Skeletal muscle satellite cell (primary cell): ENCODE results near the gene KCNIP1.

Source experiments
- H3K27me3 ChIP-seq: 2 replicates; pipeline ENCODE4 v1.7.0; 2013; ENCODE audit warnings: low read length; ENCODE audit not compliant: control insufficient read depth, insufficient read depth
- H3K36me3 ChIP-seq: 2 replicates; pipeline ENCODE4 v1.7.0; 2013; ENCODE audit warnings: mild to moderate bottlenecking, control low read depth, low read length; ENCODE audit not compliant: insufficient read depth
- H3K4me1 ChIP-seq: 2 replicates; pipeline ENCODE4 v1.7.0; 2013; ENCODE audit warnings: low read length; ENCODE audit not compliant: control insufficient read depth, insufficient read depth
- H3K4me2 ChIP-seq: 2 replicates; pipeline ENCODE4 v1.7.0; 2013; ENCODE audit warnings: mild to moderate bottlenecking, low read length
- H3K4me3 ChIP-seq: 2 replicates; pipeline ENCODE4 v1.7.0; 2013; ENCODE audit warnings: low read length
- H3K9ac ChIP-seq: 2 replicates; pipeline ENCODE4 v1.7.0; 2013; ENCODE audit warnings: mild to moderate bottlenecking, low read depth, low read length, moderate library complexity
- H3K9me3 ChIP-seq: replicated peaks from 2 replicates; pipeline ENCODE4 v1.7.0; 2013; ENCODE audit warnings: mild to moderate bottlenecking, control low read depth, low read length

The KCNIP1 gene

DNA sequence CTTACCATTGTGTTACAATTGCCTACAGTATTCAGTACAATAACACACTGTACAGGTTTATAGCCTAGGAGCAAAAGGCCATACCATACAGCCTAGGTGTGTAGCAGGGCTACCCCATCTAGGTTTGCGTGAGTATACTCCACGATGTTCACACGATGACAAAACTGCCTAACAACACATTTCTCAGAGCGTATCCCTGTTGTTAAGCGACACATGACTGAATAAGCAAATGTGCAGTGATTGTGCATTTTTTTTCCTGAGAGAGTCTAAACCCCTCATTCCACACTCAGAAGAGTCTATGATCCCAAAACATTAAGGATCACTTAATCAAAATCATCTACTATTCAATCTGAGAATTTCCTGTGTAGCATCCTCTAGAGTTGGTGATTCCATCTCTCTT is 211.3 kb downstream of the KCNIP1 start:
- Histone ChIP-seq H3K4me2 (no peak overlapping the region), H3K4me3 (no peak overlapping the region), H3K4me1 (no peaks in the 10 kb centered on the region), H3K9me3 (no peaks in the 10 kb centered on the region), H3K36me3 (no peaks in the 10 kb centered on the region), H3K9ac (no peak overlapping the region), H3K27me3 (peaks cover 8% of the 10 kb centered on the region)

DNA sequence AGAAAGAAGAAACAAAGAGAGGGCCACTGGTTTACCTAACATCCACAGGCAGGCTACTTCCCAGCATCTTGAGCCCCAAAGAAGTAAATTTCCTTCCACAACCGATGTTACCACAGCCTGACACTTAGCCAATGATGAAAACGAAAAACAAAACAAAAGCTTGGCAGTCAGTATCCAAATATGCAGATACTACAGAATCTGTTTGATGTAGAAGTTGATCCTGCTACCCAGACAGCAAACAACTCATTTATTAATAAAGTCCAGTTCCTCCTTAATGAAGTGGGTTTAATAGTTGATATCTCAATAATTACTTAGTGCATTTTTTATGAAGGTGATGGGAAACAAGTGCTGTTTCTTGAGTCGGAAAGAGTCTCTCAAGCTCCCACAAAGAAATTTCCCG is 212.6 kb downstream of the KCNIP1 start:
- H3K9ac ChIP-seq = no peak overlapping the region
- no peaks in the 10 kb centered on the region for H3K4me1 ChIP-seq
- no peaks in the 10 kb centered on the region for H3K36me3 ChIP-seq
- H3K4me2 ChIP-seq = no peak overlapping the region
- H3K27me3 ChIP-seq = peaks cover 18% of the 10 kb centered on the region
- no peak overlapping the region for H3K4me3 ChIP-seq
- H3K9me3 ChIP-seq = no peaks in the 10 kb centered on the region

DNA sequence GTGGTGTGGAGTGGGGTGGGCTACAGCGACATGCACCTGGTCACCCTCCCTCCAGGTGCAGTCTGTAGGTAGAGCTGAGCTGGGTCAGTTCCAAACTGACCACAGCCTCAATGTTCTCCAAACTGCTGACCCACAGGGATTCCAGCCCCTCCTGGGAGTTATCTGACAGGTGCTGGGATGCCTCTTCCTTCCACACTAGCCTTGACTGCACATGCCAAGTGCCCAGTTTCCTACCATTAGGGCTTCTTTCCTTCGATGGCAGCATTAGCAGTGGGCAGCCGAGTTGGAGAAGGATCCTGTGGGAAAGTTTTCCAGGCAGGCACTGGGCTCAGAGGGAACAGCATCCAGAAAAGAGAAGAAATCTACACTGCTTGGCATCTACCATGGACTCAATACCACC is 215.7 kb downstream of the KCNIP1 start:
- no peaks in the 10 kb centered on the region for H3K9me3 ChIP-seq
- H3K9ac ChIP-seq = no peak overlapping the region
- H3K36me3 ChIP-seq = no peaks in the 10 kb centered on the region
- peaks cover 22% of the 10 kb centered on the region for H3K27me3 ChIP-seq
- H3K4me1 ChIP-seq = no peaks in the 10 kb centered on the region
- no peak overlapping the region for H3K4me3 ChIP-seq
- H3K4me2 ChIP-seq = no peak overlapping the region

DNA sequence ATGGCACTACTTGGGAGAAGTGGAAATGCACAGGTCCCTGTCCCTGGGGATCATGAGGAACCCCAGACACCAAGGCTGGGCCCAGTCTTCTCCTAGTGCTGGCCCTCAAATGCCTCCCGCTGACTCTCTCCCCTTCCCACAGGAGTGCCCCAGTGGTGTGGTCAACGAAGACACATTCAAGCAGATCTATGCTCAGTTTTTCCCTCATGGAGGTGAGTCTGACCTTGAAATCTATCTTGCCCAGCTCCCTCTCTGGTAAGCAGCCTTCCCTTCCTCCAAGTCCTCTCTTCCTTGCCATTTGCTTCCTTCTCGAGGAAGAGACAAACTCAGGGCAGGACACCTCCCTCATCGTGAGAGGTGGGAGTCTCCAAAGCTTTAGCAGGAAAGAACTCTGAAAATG is 216.4 kb downstream of the KCNIP1 start:
- no peak overlapping the region for H3K4me2 ChIP-seq
- no peaks in the 10 kb centered on the region for H3K4me1 ChIP-seq
- H3K9ac ChIP-seq = no peak overlapping the region
- no peaks in the 10 kb centered on the region for H3K36me3 ChIP-seq
- no peak overlapping the region for H3K4me3 ChIP-seq
- H3K9me3 ChIP-seq = no peaks in the 10 kb centered on the region
- peaks cover 22% of the 10 kb centered on the region for H3K27me3 ChIP-seq

DNA sequence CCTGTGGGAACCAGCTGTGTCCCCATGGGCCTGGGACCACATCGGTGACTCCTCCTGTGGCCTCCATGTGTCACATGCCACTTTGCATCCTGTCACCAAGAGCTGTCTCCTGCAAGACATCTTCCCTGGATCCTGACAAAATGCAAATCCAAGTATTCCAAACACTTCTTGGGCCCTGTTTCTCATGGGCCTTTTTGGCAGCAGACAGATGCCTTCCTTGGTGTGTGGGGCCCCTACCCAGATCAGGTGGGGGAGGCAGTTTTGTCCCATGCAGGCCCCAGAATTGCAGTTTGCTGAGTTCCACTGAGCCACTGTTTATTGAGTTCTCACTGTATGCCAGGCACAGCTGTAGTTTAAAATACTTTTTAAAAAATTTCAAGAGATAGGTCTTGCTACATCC is 217.2 kb downstream of the KCNIP1 start:
- Histone ChIP-seq H3K4me3 (no peak overlapping the region), H3K4me1 (no peaks in the 10 kb centered on the region), H3K4me2 (no peak overlapping the region), H3K9ac (no peak overlapping the region), H3K9me3 (no peaks in the 10 kb centered on the region), H3K27me3 (peaks cover 22% of the 10 kb centered on the region), H3K36me3 (no peaks in the 10 kb centered on the region)

DNA sequence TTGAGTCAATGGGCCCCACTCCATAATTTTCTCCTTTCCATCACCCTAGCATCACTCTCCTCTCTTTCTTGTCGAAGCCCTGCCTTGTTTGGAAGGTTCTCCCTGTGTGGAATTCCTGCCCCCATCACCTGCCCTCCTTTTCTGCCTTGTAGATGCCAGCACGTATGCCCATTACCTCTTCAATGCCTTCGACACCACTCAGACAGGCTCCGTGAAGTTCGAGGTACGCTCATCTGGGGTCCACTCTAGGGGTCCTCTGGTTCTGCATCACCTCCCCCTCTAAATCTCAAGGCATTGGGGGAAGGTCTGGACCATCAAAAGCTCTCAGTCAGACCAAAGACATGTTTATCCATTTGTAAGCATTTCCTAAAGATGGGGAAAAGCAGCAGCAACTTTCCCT is 217.9 kb downstream of the KCNIP1 start:
- Histone ChIP-seq H3K4me1 (no peaks in the 10 kb centered on the region), H3K27me3 (peaks cover 22% of the 10 kb centered on the region), H3K4me3 (no peak overlapping the region), H3K9ac (no peak overlapping the region), H3K9me3 (no peaks in the 10 kb centered on the region), H3K36me3 (no peaks in the 10 kb centered on the region), H3K4me2 (no peak overlapping the region)

DNA sequence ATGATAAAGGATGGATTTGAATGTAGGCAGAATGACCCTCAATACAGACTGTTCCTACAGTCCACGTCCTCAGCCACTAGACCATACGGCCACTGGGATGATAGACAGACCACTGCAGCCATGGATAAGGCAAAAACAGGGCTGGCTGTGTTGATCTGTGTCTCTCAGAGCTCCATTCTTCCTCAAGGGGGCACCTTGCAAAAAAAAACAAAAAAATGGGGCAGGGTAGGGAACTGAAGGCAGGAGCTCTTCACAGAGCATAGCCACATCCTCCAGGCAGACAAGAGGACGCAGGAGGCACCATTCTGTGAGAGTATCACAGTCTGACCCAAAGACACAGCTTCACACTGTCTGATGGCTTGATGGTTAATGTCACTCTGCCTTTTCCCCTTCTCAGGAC is 218.5 kb downstream of the KCNIP1 start:
- no peak overlapping the region for H3K9ac ChIP-seq
- H3K4me3 ChIP-seq = no peak overlapping the region
- H3K27me3 ChIP-seq = peaks cover 22% of the 10 kb centered on the region
- H3K4me2 ChIP-seq = no peak overlapping the region
- no peaks in the 10 kb centered on the region for H3K9me3 ChIP-seq
- H3K4me1 ChIP-seq = no peaks in the 10 kb centered on the region
- H3K36me3 ChIP-seq = no peaks in the 10 kb centered on the region

DNA sequence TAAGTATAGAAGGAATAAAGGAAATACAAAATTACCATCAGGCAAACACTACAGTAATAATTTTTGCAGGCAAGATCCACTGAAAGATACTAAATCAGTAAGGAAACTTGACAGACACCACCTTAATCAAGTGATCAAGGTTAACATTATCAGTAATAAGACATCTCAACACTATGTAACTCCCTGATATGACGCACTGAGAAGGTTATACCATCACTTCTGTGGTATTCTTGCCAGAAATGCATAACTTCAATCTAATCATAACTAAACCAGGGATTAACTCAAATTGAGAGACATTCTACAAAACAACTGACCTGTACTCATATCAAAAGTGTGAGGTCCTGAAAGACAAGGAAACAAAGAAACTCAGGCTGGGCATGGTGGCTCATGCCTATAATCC is 227.2 kb downstream of the KCNIP1 start:
- Histone ChIP-seq H3K36me3 (no peaks in the 10 kb centered on the region), H3K9me3 (peaks cover 2% of the 10 kb centered on the region), H3K9ac (no peak overlapping the region), H3K4me2 (no peak overlapping the region), H3K27me3 (no peaks in the 10 kb centered on the region), H3K4me3 (no peak overlapping the region), H3K4me1 (no peaks in the 10 kb centered on the region)

DNA sequence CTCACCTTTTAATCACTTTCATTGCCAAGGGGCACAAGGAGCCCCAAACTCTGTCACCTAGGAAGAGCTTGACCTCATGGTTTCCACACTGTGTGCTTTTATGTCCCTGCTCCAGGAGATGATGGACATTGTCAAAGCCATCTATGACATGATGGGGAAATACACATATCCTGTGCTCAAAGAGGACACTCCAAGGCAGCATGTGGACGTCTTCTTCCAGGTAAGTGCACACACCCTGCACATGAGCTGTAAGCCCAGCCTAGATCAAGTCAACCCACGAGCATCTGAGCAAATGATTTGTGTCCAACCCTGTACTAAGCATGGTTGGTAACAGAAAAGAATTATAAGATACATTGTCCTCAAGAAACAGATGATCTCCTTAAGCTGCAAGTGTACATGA is 228.9 kb downstream of the KCNIP1 start:
- H3K9ac ChIP-seq = no peak overlapping the region

DNA sequence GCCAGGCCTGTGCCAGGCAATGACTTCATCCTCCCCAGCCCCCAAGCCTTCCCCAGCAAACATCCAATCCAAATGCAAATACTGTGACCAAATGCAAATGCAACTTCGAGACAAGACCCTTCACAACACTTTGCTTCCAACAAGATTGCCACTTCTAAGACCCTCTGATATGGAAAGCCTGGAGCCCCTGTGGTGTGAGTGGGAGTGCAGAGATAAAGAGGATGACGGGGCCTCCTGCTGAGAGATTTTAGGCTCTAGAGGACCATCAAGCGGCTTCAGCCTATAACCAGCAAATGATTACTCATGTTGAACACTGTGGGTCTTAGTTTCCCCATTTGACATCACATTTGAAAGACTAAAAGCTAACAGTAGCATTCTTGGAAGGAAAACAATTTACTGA is 233.1 kb downstream of the KCNIP1 start:
- Histone ChIP-seq H3K9me3 (peaks cover 2% of the 10 kb centered on the region), H3K4me2 (no peak overlapping the region), H3K4me1 (no peaks in the 10 kb centered on the region), H3K4me3 (no peak overlapping the region), H3K9ac (no peak overlapping the region), H3K36me3 (no peaks in the 10 kb centered on the region), H3K27me3 (no peaks in the 10 kb centered on the region)

More for the DNA sequence above, 228.9 kb downstream of the KCNIP1 start:
- no peaks in the 10 kb centered on the region for H3K27me3 ChIP-seq
- no peaks in the 10 kb centered on the region for H3K4me1 ChIP-seq
- H3K4me2 ChIP-seq = no peak overlapping the region
- no peaks in the 10 kb centered on the region for H3K36me3 ChIP-seq
- peaks cover 2% of the 10 kb centered on the region for H3K9me3 ChIP-seq
- H3K4me3 ChIP-seq = no peak overlapping the region

DNA sequence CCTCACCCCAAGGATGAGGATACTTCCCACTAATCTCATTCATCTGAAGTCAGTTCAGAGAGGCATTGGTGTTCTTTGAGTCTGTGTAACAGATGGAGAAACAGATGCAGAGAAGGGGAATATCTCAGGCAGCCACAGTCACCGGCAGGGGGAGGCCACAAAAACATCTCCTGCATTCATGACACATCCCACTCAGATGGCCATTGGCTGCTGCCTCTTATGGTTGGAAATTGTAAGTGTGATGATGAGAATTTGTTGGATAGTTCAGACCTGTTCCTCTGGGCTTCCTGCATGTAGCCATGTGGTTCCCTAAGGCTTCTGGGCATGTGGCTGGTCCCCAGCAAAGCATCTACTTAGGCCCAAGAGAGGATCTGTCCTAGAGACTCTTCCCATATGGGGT is 233.8 kb downstream of the KCNIP1 start:
- no peaks in the 10 kb centered on the region for H3K36me3 ChIP-seq
- H3K9ac ChIP-seq = no peak overlapping the region
- H3K9me3 ChIP-seq = peaks cover 2% of the 10 kb centered on the region
- no peak overlapping the region for H3K4me2 ChIP-seq
- no peak overlapping the region for H3K4me3 ChIP-seq
- H3K4me1 ChIP-seq = no peaks in the 10 kb centered on the region
- H3K27me3 ChIP-seq = no peaks in the 10 kb centered on the region

DNA sequence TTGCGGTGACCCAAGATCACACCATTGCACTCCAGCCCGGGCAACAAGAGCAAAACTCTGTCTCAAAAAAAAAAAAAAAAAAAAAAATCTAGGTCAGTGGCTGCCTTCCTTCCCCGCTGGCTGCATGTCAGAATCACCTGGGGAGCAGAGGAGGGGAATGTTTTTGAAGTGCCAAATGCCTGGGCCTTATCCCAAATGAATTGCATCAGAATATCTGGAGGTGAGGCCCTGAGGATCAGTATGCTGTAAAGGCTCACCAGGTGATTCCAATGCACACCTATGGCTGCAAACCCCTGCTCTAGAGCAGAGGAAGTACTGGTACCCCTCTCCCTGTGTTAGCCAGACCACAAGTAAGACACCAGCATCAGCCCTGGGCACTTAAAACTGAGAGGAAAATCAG is 235.0 kb downstream of the KCNIP1 start:
- H3K4me2 ChIP-seq = no peak overlapping the region
- H3K36me3 ChIP-seq = no peaks in the 10 kb centered on the region
- H3K27me3 ChIP-seq = peaks cover 4% of the 10 kb centered on the region

More for the DNA sequence above, 235.0 kb downstream of the KCNIP1 start:
- peaks cover 2% of the 10 kb centered on the region for H3K9me3 ChIP-seq
- no peaks in the 10 kb centered on the region for H3K4me1 ChIP-seq
- H3K9ac ChIP-seq = no peak overlapping the region
- no peak overlapping the region for H3K4me3 ChIP-seq
